ENCODE data around the gene C1QTNF9. TPM values are rescaled to one million over a fixed set of nuclear protein-coding genes. Genes with fewer than 3 reads are reported as not detected.

C1QTNF9 gene
- total and polyA plus RNA-seq, 7 donors = 0.25 to 4.6 (median 2.9) TPM

GRCh38 chr13:24279327-24280110, 29.9 kb upstream of the C1QTNF9 start:
- intact Hi-C loops (cut with DNase I) = no loop called here
- H3K27ac ChIP-seq = no peak overlapping the region
- no peak for ATAC-seq
- no peak for DNase-seq
- WGBS, 3 donors = 79 to 95% (median 84%) methylated on average over 8 of the region's 8 CpGs
- no peak for TF ChIP-seq CTCF (IDR thresholded peaks at IDR 0.05)
- no peaks in the 10 kb centered on the region for H3K9me3 ChIP-seq
- H3K36me3 ChIP-seq (ENCODE audit: insufficient read depth in 1 of 2, low read depth in 1 of 2) = no peaks in the 10 kb centered on the region
- no peaks in the 10 kb centered on the region for H3K4me1 ChIP-seq
- H3K27me3 ChIP-seq (ENCODE audit: insufficient read depth in 3 of 3, low read length in 2 of 3) = peaks cover 0 to 2% (median 0%) of the 10 kb centered on the region in 3 donors
- no peak overlapping the region for H3K4me3 ChIP-seq

GRCh38 chr13:24280720-24281119, 28.7 kb upstream of the C1QTNF9 start:
- H3K9me3 ChIP-seq = no peaks in the 10 kb centered on the region
- 78 to 84% (median 78%) methylated on average over 7 of the region's 7 CpGs for WGBS, 3 donors
- no peak overlapping the region for H3K27ac ChIP-seq
- H3K27me3 ChIP-seq (ENCODE audit: insufficient read depth in 3 of 3, low read length in 2 of 3) = no peaks in the 10 kb centered on the region
- TF ChIP-seq CTCF (IDR thresholded peaks at IDR 0.05) = no peak
- DNase-seq (no peak), ATAC-seq (no peak)
- no peaks in the 10 kb centered on the region for H3K4me1 ChIP-seq
- intact Hi-C loops (cut with DNase I) = no loop called here
- H3K36me3 ChIP-seq (ENCODE audit: insufficient read depth in 1 of 2, low read depth in 1 of 2) = no peaks in the 10 kb centered on the region
- no peak overlapping the region for H3K4me3 ChIP-seq

GRCh38 chr13:24281188-24282008, 28.0 kb upstream of the C1QTNF9 start:
- no peaks in the 10 kb centered on the region for H3K36me3 ChIP-seq (ENCODE audit: insufficient read depth in 1 of 2, low read depth in 1 of 2)
- intact Hi-C loops (cut with DNase I) = no loop called here
- ATAC-seq (no peak), DNase-seq (no peak)
- no peaks in the 10 kb centered on the region for H3K4me1 ChIP-seq
- H3K27me3 ChIP-seq (ENCODE audit: insufficient read depth in 3 of 3, low read length in 2 of 3) = no peaks in the 10 kb centered on the region
- 84 to 90% (median 90%) methylated on average over 18 of the region's 18 CpGs for WGBS, 3 donors
- TF ChIP-seq CTCF (IDR thresholded peaks at IDR 0.05) = no peak
- no peak overlapping the region for H3K4me3 ChIP-seq
- no peaks in the 10 kb centered on the region for H3K9me3 ChIP-seq
- no peak overlapping the region for H3K27ac ChIP-seq

- no peak for ATAC-seq
- TF ChIP-seq CTCF (IDR thresholded peaks at IDR 0.05) = no peak
These were observed 27.1 kb upstream of the C1QTNF9 start for GRCh38 chr13:24282256-24282655.

More at GRCh38 chr13:24282256-24282655, 27.1 kb upstream of the C1QTNF9 start:
- Histone ChIP-seq H3K36me3 (ENCODE audit: insufficient read depth in 1 of 2, low read depth in 1 of 2) (peaks cover 0 to 2% of the 10 kb centered on the region in 2 donors), H3K27me3 (ENCODE audit: insufficient read depth in 3 of 3, low read length in 2 of 3) (no peaks in the 10 kb centered on the region), H3K4me1 (no peaks in the 10 kb centered on the region), H3K9me3 (no peaks in the 10 kb centered on the region), H3K4me3 (no peak overlapping the region), H3K27ac (no peak overlapping the region)
- 71 to 87% (median 73%) methylated on average over 4 of the region's 4 CpGs for WGBS, 3 donors
- intact Hi-C loops (cut with DNase I) = no loop called here
- DNase-seq = no peak
